Bronchial epithelial cell (primary cell): ENCODE results near the gene ZDHHC23. TPM values are rescaled to one million over a fixed set of nuclear protein-coding genes. Genes with fewer than 3 reads are reported as not detected.

Experiments used
- DNase-seq: peaks from one replicate; pipeline ENCODE4 v3.0.0-alpha.2; 2010; ENCODE audit warnings: low read depth
- FAIRE-seq: peaks from 2 replicates; lab custom pipeline; 2011; peaks lifted over from hg19 to GRCh38; lab: Jason Lieb, UNC
- H3K27me3 ChIP-seq: 2 replicates; pipeline ENCODE4 v1.5.1; 2011; ENCODE audit warnings: low read length; ENCODE audit not compliant: control insufficient read depth, insufficient read depth
- H3K36me3 ChIP-seq: 2 replicates; pipeline ENCODE4 v1.5.1; 2011; ENCODE audit warnings: low read length; ENCODE audit not compliant: control insufficient read depth, insufficient read depth
- H3K4me3 ChIP-seq: 2 replicates; pipeline ENCODE4 v1.5.1; 2011; ENCODE audit warnings: mild to moderate bottlenecking, low read depth, low read length, control low read depth
- CTCF ChIP-seq: IDR thresholded peaks from 2 replicates; pipeline ENCODE4 v1.5.1; 2011; ENCODE audit warnings: mild to moderate bottlenecking, moderate library complexity, low read length, control low read depth, inconsistent platforms; ENCODE audit not compliant: insufficient read depth, severe bottlenecking
- total RNA-seq: library from RNA; depleted of rRNA; stranded (reverse); fragments of >200 nt; gene quantifications from 2 replicates; pipeline ENCODE4 v1.2.1, GENCODE V29; 2014

The ZDHHC23 gene
- total RNA-seq, 1 donor from 2014 or later: 1.3 TPM

- no peak for TF ChIP-seq CTCF
- DNase-seq: no peak
- Histone ChIP-seq H3K36me3 (no peaks in the 10 kb centered on the region), H3K27me3 (no peaks in the 10 kb centered on the region), H3K4me3 (no peak overlapping the region)
- no peak for FAIRE-seq
These were observed 30.0 kb downstream of the ZDHHC23 start for GRCh38 chr3:113977822-113978221.

DNA sequence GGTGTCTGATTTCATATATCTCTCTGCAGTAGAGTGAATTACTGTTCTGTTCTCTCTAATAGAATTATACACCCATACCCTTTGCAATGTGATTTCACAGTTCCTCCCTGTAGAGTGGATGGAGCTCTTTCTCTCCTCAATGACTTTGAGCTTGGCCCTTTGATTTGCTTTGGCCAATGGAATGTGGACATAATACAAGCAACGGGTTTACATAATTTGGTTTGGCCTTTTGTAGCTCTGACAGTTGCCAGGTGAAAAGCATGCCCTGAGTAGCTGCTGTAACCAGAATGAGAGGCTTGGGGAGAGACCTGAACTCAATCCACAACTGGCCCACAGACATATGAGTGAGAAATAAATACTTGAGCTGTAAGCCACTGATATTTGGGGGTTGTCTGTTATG, 32.1 kb downstream of the ZDHHC23 start:
- no peak for FAIRE-seq
- H3K36me3 ChIP-seq: no peaks in the 10 kb centered on the region
- no peak overlapping the region for H3K4me3 ChIP-seq
- no peak for DNase-seq
- no peaks in the 10 kb centered on the region for H3K27me3 ChIP-seq
- TF ChIP-seq CTCF: no peak

GRCh38 chr3:113981803-113982202, 34.0 kb downstream of the ZDHHC23 start:
- H3K27me3 ChIP-seq: no peaks in the 10 kb centered on the region
- H3K36me3 ChIP-seq: no peaks in the 10 kb centered on the region
- FAIRE-seq (no peak), DNase-seq (no peak)
- H3K4me3 ChIP-seq: no peak overlapping the region
- no peak for TF ChIP-seq CTCF

GRCh38 chr3:113983544-113983943, 35.7 kb downstream of the ZDHHC23 start:
- FAIRE-seq (no peak), DNase-seq (no peak)
- H3K4me3 ChIP-seq: no peak overlapping the region
- H3K36me3 ChIP-seq: no peaks in the 10 kb centered on the region
- TF ChIP-seq CTCF: no peak
- no peaks in the 10 kb centered on the region for H3K27me3 ChIP-seq

- no peaks in the 10 kb centered on the region for H3K36me3 ChIP-seq
- DNase-seq: no peak
- TF ChIP-seq CTCF: no peak
- no peak for FAIRE-seq
- H3K4me3 ChIP-seq: no peak overlapping the region
- no peaks in the 10 kb centered on the region for H3K27me3 ChIP-seq
These were observed 37.7 kb downstream of the ZDHHC23 start for GRCh38 chr3:113985541-113985940.

DNA sequence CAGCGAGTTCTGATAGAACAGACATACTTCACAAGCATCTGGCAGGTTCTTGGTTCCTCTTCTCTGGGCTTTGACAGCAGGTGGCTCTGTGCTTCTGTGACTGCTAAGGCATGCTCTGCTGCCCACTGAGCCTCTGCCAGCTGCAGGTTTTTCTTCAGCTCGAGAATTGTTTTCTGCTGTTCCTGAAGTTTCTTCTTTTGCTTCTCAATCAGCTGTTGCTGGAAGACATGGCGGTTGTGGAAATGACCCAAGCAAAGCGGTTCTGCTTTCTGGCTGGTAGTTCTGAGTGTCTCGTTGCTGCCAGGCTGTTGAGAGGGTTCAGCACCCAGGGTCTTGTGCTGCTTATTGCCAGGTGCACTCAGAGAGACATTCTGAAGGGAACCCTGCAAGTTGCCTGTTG, 57.7 kb downstream of the ZDHHC23 start:
- no peaks in the 10 kb centered on the region for H3K36me3 ChIP-seq
- H3K27me3 ChIP-seq: no peaks in the 10 kb centered on the region
- DNase-seq (no peak), FAIRE-seq (no peak)
- no peak overlapping the region for H3K4me3 ChIP-seq
- no peak for TF ChIP-seq CTCF
